Adrenal gland (tissue), 12 donors: Measurements from ENCODE around the gene YBX1. TPM values are rescaled to one million over a fixed set of nuclear protein-coding genes. Genes with fewer than 3 reads are reported as not detected.

Experiments used
- DNase-seq, 7 donors: peaks; one replicate each; pipeline ENCODE4 v3.0.0-alpha.2; 2019 to 2020
- H3K27ac ChIP-seq, 5 donors: fragments of 200-600 bp; sonication (generic) in 4 of 5; 1 replicate in 3 of 5; 2 replicates in 2 of 5; pipeline versions ENCODE4 v1.5.1 to v1.8.0; 2016 to 2020; ENCODE audit warnings: mild to moderate bottlenecking in 1 of 5
- H3K27me3 ChIP-seq: fragments of 200-600 bp; 2 replicates; pipeline ENCODE4 v1.8.0; 2021
- H3K36me3 ChIP-seq, 2 donors: fragments of 200-600 bp; replicated peaks in 1 of 2; 1 replicate in 1 of 2; 2 replicates in 1 of 2; pipeline versions ENCODE4 v1.5.1 to v1.8.0; 2018 to 2022
- H3K4me1 ChIP-seq, 2 donors: fragments of 200-600 bp; replicated peaks in 1 of 2; 1 replicate in 1 of 2; 2 replicates in 1 of 2; pipeline versions ENCODE4 v1.5.1 to v1.8.0; 2018 to 2021
- H3K4me3 ChIP-seq, 4 donors: fragments of 200-600 bp; sonication (generic) in 3 of 4; one replicate each; pipeline ENCODE4 v1.5.1; 2016 to 2018
- H3K9me3 ChIP-seq, 3 donors: fragments of 200-600 bp; sonication (generic) in 1 of 3; replicated peaks in 1 of 3; 1 replicate in 2 of 3; 2 replicates in 1 of 3; pipeline versions ENCODE4 v1.5.1 to v1.8.0; 2016 to 2021
- CTCF ChIP-seq, 6 experiments: fragments of 450-650 bp in 4 of 6; fragments of 200-600 bp in 2 of 6; sonication (generic) in 1 of 6; IDR thresholded peaks; 1 replicate in 5 of 6; 2 replicates in 1 of 6; pipeline versions ENCODE4 v1.5.1 to v1.8.0; 2016 to 2021; ENCODE audit warnings: antibody characterized with exemption in 6 of 6, mild to moderate bottlenecking in 2 of 6, moderate library complexity in 1 of 6
- POLR2A ChIP-seq, 2 donors: fragments of 450-650 bp; IDR thresholded peaks; one replicate each; pipeline ENCODE4 v1.6.1; 2017; ENCODE audit warnings: antibody characterized with exemption in 2 of 2, mild to moderate bottlenecking in 2 of 2, moderate library complexity in 1 of 2
- WGBS, 4 donors: extraction: QIAGEN DNeasy Blood & Tissue Kit in 2 of 4; methylation state at CpG; one replicate each; pipeline versions ENCODE4 v1.1.5 to v1.1.7; 2013 to 2017; 5-methylcytosine and 5-hydroxymethylcytosine counted together
- intact Hi-C, 2 donors: fragments of 100-400 bp; cut with DNase I; formaldehyde crosslinking; loops; one replicate each; pipeline versions ENCODE4 v1.14.1 to v1.15.0; 2022 to 2023
- polyA plus RNA-seq, 3 donors: library from polyadenylated mRNA; stranded (reverse); fragments of 200-250 nt in 2 of 3; fragments of 350-450 nt in 1 of 3; fragmentation: Illumina TruSeq in 1 of 3; extraction: RNeasy Lipid Tissue Mini Kit (QIAGEN cat#74804) in 1 of 3; gene quantifications; one replicate each; pipeline ENCODE4 v1.2.3, GENCODE V29; 2013 to 2014
- total RNA-seq, 9 donors: library from RNA; depleted of rRNA in 4 of 9; stranded (reverse); fragments of >200 nt in 4 of 9; fragments of 120-200 nt in 1 of 9; fragmentation: NEBNext Ultra II Directional in 1 of 9; extraction: Animal tissue kit (Norgen Biotek cat#: 25700) in 1 of 9; gene quantifications; one replicate each; pipeline versions ENCODE4 v1.1.0 to v1.2.4, GENCODE V29; 2013 to 2023
- donor health status: healthy with polysubstance abuse.
- donor health status: Bipolar disorder and iron deficiency.
- donor health status: DM: yes; HTN: yes; CAD: no.
- donor health status: DM: no; HTN: no; CAD: no.
- donor health status: DM: no; HTN: no; CAD: no.
- donor health status: DM: yes; HTN: yes; CAD: no.

The YBX1 gene
- total and polyA plus RNA-seq, 12 donors, result 281 to 995 (median 338) TPM

GRCh38 chr1:42752284-42752683 lies 70.1 kb downstream of the YBX1 start:
- intact Hi-C loops, result no loop called here
- TF ChIP-seq CTCF (IDR thresholded peaks at IDR 0.05), result no peak
- TF ChIP-seq POLR2A (IDR thresholded peaks at IDR 0.05), result no peak
- DNase-seq, result peak in 1 of 7 donors; percentile 4
- no peaks in the 10 kb centered on the region for H3K9me3 ChIP-seq
- H3K36me3 ChIP-seq, result peaks cover 0 to 60% of the 10 kb centered on the region in 2 donors
- H3K27me3 ChIP-seq, result no peaks in the 10 kb centered on the region
- no peak overlapping the region for H3K4me3 ChIP-seq
- H3K4me1 ChIP-seq, result peaks cover 9 to 23% of the 10 kb centered on the region in 2 donors
- no peak overlapping the region for H3K27ac ChIP-seq
- WGBS, 4 donors, result 94 to 97% (median 94%) methylated on average over 6 of the region's 6 CpGs

DNA sequence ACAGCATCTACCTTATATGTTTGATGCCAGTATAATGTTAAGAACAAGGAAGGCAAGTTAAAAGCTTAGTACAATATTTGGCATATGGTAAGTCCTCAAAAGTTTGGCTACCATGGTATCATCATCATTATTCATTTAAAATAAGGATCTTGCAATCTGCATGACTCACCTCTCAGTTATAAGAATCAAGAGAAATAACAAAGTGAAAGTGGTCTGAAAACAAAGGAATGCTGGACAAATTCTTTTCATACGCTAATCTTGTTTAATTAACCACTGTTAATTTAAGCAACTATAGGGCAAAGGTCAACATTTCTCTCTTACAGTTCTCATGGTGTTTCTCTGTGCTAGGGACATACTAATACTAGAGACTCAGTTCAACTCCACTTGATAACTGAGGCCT lies 70.9 kb downstream of the YBX1 start:
- intact Hi-C loops, result no loop called here
- TF ChIP-seq CTCF (IDR thresholded peaks at IDR 0.05) (no peak), POLR2A (IDR thresholded peaks at IDR 0.05) (no peak)
- H3K36me3 ChIP-seq, result peaks cover 0 to 68% of the 10 kb centered on the region in 2 donors

More for the DNA sequence above, 70.9 kb downstream of the YBX1 start:
- Histone ChIP-seq H3K27me3 (no peaks in the 10 kb centered on the region), H3K4me3 (no peak overlapping the region), H3K27ac (peak overlapping the region in 3 of 5 donors; percentile 13 to 59 (median 59)), H3K9me3 (no peaks in the 10 kb centered on the region), H3K4me1 (peaks cover 9 to 23% of the 10 kb centered on the region in 2 donors)
- no peak for DNase-seq
- WGBS, 4 donors, result 41 to 73% (median 58%) methylated on average over 1 of the region's 1 CpG

Other genes with a start within 250 kb of the YBX1 start
- 10 to 100 TPM in 1 of 9 donors, 1 to 10 TPM in 8; 1.2 to 12.2 (median 4.5) TPM for gene ZMYND12, start 226.4 kb upstream of the YBX1 start, total RNA-seq
- 1 to 10 TPM; 2.7 to 6.1 (median 2.7) TPM for gene ZMYND12, start 226.4 kb upstream of the YBX1 start, polyA plus RNA-seq
- 100 to 1,000 TPM in 3 of 9 donors, 10 to 100 TPM in 6; 48.7 to 141 (median 89.1) TPM for gene PPCS, start 225.9 kb upstream of the YBX1 start, total RNA-seq
- gene PPCS, start 225.9 kb upstream of the YBX1 start, polyA plus RNA-seq, result 100 to 1,000 TPM in 1 of 3 donors, 10 to 100 TPM in 2; 85.9 to 191 (median 92.7) TPM
- gene CCDC30, start 219.1 kb upstream of the YBX1 start, total RNA-seq, result 1 to 10 TPM; 1.8 to 8.3 (median 5.4) TPM
- gene CCDC30, start 219.1 kb upstream of the YBX1 start, polyA plus RNA-seq, result 1 to 10 TPM; 2.9 to 3.5 (median 3.4) TPM
- 10 to 100 TPM; 17.5 to 56.5 (median 28.1) TPM for gene PPIH, start 24.0 kb upstream of the YBX1 start, total RNA-seq
- 10 to 100 TPM; 19.6 to 41.7 (median 39.3) TPM for gene PPIH, start 24.0 kb upstream of the YBX1 start, polyA plus RNA-seq
- under 1 TPM in 1 of 9 donors, not detected in 8; 0.91 TPM for gene CLDN19, start 57.8 kb downstream of the YBX1 start, total RNA-seq
- under 1 TPM in 1 of 3 donors, not detected in 2; 0.20 TPM for gene CLDN19, start 57.8 kb downstream of the YBX1 start, polyA plus RNA-seq
- gene P3H1, start 84.6 kb downstream of the YBX1 start, total RNA-seq, result 10 to 100 TPM; 30.3 to 84.7 (median 40.5) TPM
- gene P3H1, start 84.6 kb downstream of the YBX1 start, polyA plus RNA-seq, result 100 to 1,000 TPM in 1 of 3 donors, 10 to 100 TPM in 2; 23.7 to 178 (median 81.0) TPM
- 10 to 100 TPM in 2 of 9 donors, 1 to 10 TPM in 7; 2.2 to 10.5 (median 7.9) TPM for gene C1orf50, start 84.8 kb downstream of the YBX1 start, total RNA-seq
- 10 to 100 TPM in 1 of 3 donors, 1 to 10 TPM in 2; 3.6 to 13.5 (median 6.9) TPM for gene C1orf50, start 84.8 kb downstream of the YBX1 start, polyA plus RNA-seq
- 1 to 10 TPM in 1 of 9 donors, under 1 TPM in 1, not detected in 7; 0.07 to 1.1 TPM for gene TMEM269, start 102.6 kb downstream of the YBX1 start, total RNA-seq
- gene TMEM269, start 102.6 kb downstream of the YBX1 start, polyA plus RNA-seq, result under 1 TPM in 2 of 3 donors, not detected in 1; 0.03 to 0.09 TPM
- 10 to 100 TPM in 8 of 9 donors, 1 to 10 TPM in 1; 8.1 to 24.7 (median 21.4) TPM for gene ERMAP, start 134.7 kb downstream of the YBX1 start, total RNA-seq
- 10 to 100 TPM in 2 of 3 donors, 1 to 10 TPM in 1; 8.3 to 11.5 (median 10.9) TPM for gene ERMAP, start 134.7 kb downstream of the YBX1 start, polyA plus RNA-seq
- 10 to 100 TPM in 7 of 9 donors, 1 to 10 TPM in 2; 4.5 to 41.3 (median 14.5) TPM for gene SVBP, start 135.0 kb downstream of the YBX1 start, total RNA-seq
- 10 to 100 TPM; 16.0 to 23.1 (median 20.4) TPM for gene SVBP, start 135.0 kb downstream of the YBX1 start, polyA plus RNA-seq
- gene ZNF691, start 164.2 kb downstream of the YBX1 start, total RNA-seq, result 10 to 100 TPM in 5 of 9 donors, 1 to 10 TPM in 4; 7.6 to 17.4 (median 10.7) TPM
- gene ZNF691, start 164.2 kb downstream of the YBX1 start, polyA plus RNA-seq, result 10 to 100 TPM; 14.5 to 23.6 (median 20.8) TPM